ENCODE data around the gene DPPA5. TPM values are rescaled to one million over a fixed set of nuclear protein-coding genes. Genes with fewer than 3 reads are reported as not detected.
"Not testable (repeated sequence)": the region's sequence is repeated elsewhere in the genome, so short reads cannot be mapped to it uniquely, and the experiment has no call there.

Gene DPPA5
- total RNA-seq, 1 donor from 2014 or later, result not detected

DNA sequence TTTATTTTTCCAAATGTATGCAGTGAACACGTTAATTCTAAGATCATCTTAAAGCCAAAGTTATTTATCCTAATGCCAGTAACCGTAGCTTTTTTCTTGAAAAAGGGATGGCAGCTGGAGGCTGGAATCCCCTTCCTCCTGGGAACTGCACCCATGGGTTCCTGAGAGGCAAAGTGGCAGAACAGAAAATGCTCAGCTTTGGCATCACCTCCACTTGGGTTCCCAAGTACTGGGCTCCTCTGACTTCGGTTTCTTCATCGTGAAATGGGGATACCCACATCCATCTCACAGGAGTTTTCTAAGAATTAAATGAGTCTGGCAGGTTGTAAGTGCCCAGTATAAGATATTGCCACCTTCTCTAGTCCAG lies 34.3 kb upstream of the DPPA5 start:
- Histone ChIP-seq H3K36me3 (no peaks in the 10 kb centered on the region), H3K27ac (no peak overlapping the region), H3K9me3 (no peaks in the 10 kb centered on the region), H3K4me3 (peak overlapping the region; percentile 39 to 53), H3K27me3 (no peaks in the 10 kb centered on the region), H3K4me1 (peaks cover 5% of the 10 kb centered on the region)
- no peak for DNase-seq (ENCODE audit: extremely low spot score in 2 of 2)
- TF ChIP-seq, protein P1, sequence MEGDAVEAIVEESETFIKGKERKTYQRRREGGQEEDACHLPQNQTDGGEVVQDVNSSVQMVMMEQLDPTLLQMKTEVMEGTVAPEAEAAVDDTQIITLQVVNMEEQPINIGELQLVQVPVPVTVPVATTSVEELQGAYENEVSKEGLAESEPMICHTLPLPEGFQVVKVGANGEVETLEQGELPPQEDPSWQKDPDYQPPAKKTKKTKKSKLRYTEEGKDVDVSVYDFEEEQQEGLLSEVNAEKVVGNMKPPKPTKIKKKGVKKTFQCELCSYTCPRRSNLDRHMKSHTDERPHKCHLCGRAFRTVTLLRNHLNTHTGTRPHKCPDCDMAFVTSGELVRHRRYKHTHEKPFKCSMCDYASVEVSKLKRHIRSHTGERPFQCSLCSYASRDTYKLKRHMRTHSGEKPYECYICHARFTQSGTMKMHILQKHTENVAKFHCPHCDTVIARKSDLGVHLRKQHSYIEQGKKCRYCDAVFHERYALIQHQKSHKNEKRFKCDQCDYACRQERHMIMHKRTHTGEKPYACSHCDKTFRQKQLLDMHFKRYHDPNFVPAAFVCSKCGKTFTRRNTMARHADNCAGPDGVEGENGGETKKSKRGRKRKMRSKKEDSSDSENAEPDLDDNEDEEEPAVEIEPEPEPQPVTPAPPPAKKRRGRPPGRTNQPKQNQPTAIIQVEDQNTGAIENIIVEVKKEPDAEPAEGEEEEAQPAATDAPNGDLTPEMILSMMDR (IDR thresholded peaks at IDR 0.05), result no peak
- TF ChIP-seq POLR2A (IDR thresholded peaks at IDR 0.05) (no peak), POLR2AphosphoS5 (IDR thresholded peaks at IDR 0.05; ENCODE audit: insufficient read depth in 1 of 2, low read depth in 1 of 2) (no peak)
- intact Hi-C loops (cut with DNase I), result no loop called here

DNA sequence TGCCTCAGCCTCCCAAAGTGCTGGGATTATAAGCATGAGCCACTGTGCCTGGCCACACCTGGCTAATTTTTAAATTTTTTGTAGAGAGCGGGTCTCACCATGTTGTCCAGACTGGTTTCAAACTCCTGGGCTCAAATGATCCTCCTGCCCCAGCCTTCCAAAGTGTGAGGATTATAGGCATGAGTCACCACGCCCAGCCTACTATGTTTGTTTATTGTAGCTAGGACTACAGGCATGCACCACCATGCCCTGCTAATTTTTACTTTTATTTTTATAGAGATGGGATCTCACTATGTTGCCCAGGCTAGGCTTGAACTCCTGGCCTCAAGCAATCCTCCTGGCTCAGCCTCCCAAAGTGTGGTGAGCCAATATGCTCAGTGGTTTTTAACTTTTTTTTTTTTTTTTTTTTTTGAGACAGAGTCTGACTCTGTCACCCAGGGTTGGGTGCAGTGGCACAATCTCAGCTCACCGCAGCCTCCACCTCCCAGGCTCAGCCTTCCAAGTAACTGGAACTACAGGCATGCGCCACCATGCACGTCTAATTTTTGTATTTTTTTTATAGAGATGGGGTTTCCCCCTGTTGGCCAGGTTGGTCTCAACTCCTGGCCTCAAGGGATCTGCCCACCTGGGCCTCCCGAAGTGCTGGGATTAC lies 28.5 kb upstream of the DPPA5 start:
- H3K36me3 ChIP-seq, result no peaks in the 10 kb centered on the region
- no peak overlapping the region for H3K4me3 ChIP-seq
- TF ChIP-seq POLR2AphosphoS5 (IDR thresholded peaks at IDR 0.05; ENCODE audit: insufficient read depth in 1 of 2, low read depth in 1 of 2), result no peak
- TF ChIP-seq, protein P1 (IDR thresholded peaks at IDR 0.05), result no peak
- no peak for TF ChIP-seq POLR2A (IDR thresholded peaks at IDR 0.05)
- DNase-seq (ENCODE audit: extremely low spot score in 2 of 2), result no peak
- H3K27ac ChIP-seq, result no peak overlapping the region
- H3K9me3 ChIP-seq, result no peaks in the 10 kb centered on the region
- intact Hi-C loops (cut with DNase I), result no loop called here
- no peaks in the 10 kb centered on the region for H3K4me1 ChIP-seq
- H3K27me3 ChIP-seq, result no peaks in the 10 kb centered on the region

DNA sequence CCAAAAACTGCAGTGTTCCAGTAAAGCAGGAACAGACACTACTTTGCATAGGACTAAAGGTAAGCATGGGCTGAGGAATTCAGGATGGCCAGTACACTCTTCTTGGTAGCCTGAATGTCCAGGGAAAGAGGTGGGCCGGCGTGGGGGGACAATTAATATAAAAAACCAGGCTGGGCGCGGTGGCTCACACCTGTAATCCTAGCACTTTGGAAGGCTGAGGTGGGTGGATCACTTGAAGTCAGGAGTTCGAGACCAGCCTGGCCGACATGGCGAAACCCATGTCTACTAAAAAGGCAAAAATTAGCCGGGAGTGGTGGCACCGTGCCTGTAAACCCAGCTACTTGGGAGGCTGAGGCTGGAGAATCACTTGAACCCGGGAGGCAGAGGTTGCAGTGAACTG lies 27.5 kb upstream of the DPPA5 start:
- H3K9me3 ChIP-seq; H3K27me3 ChIP-seq; intact Hi-C loops (cut with DNase I); H3K36me3 ChIP-seq; H3K4me1 ChIP-seq; H3K4me3 ChIP-seq; DNase-seq (ENCODE audit: extremely low spot score in 2 of 2); H3K27ac ChIP-seq: not testable (repeated sequence)

DNA sequence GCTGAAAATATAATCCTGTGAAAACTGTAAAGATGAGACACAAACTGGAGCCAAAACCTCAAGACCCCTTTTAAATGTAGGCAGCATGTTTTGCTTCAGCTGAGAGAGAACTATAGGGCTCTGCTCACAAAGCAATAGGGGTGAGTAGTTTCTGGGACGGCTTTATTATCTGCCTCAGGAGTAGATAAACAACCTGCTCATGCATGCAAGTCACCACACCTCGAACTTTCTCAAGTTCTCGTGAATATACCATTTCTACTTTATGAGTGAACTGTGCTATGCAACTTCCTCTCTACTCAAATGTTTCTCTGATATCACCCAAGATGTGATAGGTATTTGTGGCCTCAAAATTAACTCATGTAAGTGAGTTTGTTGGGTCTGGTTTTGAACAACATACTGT lies 23.1 kb upstream of the DPPA5 start:
- no peaks in the 10 kb centered on the region for H3K4me1 ChIP-seq
- H3K27ac ChIP-seq, result no peak overlapping the region
- no peaks in the 10 kb centered on the region for H3K9me3 ChIP-seq
- H3K36me3 ChIP-seq, result no peaks in the 10 kb centered on the region
- intact Hi-C loops (cut with DNase I), result no loop called here
- no peaks in the 10 kb centered on the region for H3K27me3 ChIP-seq
- TF ChIP-seq, protein P1 (IDR thresholded peaks at IDR 0.05), result no peak
- no peak for TF ChIP-seq POLR2AphosphoS5 (IDR thresholded peaks at IDR 0.05; ENCODE audit: insufficient read depth in 1 of 2, low read depth in 1 of 2)
- TF ChIP-seq POLR2A (IDR thresholded peaks at IDR 0.05), result no peak
- no peak for DNase-seq (ENCODE audit: extremely low spot score in 2 of 2)
- no peak overlapping the region for H3K4me3 ChIP-seq

DNA sequence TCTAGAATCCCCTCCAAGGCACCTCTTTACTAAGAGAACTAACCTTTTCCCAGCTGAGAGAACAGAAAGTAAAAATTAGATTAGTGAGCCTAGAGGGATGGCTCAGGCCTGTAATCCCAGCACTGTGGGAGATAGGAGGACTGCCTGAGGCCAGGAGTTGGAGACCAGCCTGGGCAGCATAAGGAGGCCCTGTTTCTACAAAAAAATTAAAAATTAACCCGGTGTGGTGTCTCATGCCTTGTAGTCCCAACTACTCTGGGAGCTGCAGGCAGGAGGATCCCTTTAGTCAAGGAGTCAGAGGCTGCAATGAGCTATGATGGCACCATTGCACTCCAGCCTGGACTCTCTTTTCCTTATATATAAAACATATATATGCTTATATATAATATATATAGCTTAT lies 21.1 kb upstream of the DPPA5 start:
- DNase-seq (ENCODE audit: extremely low spot score in 2 of 2), result no peak
- no peak overlapping the region for H3K27ac ChIP-seq
- intact Hi-C loops (cut with DNase I), result no loop called here
- TF ChIP-seq, protein P1 (IDR thresholded peaks at IDR 0.05), result no peak
- TF ChIP-seq POLR2AphosphoS5 (IDR thresholded peaks at IDR 0.05; ENCODE audit: insufficient read depth in 1 of 2, low read depth in 1 of 2) (no peak), POLR2A (IDR thresholded peaks at IDR 0.05) (no peak)
- H3K27me3 ChIP-seq, result no peaks in the 10 kb centered on the region
- no peaks in the 10 kb centered on the region for H3K9me3 ChIP-seq
- no peaks in the 10 kb centered on the region for H3K36me3 ChIP-seq
- H3K4me1 ChIP-seq, result no peaks in the 10 kb centered on the region
- H3K4me3 ChIP-seq, result no peak overlapping the region
